Measurements from ENCODE around the gene OSBPL9. TPM values are rescaled to one million over a fixed set of nuclear protein-coding genes. Genes with fewer than 3 reads are reported as not detected.
A peak's percentile ranks its signal among the peaks of the same experiment; 100 is the strongest.

The OSBPL9 gene
- total RNA-seq, 2 donors from 2014 or later: 59.0 to 59.7 TPM

- H3K9me3 Mint-ChIP-seq: no peaks in the 10 kb centered on the region
- no peaks in the 10 kb centered on the region for H3K36me3 Mint-ChIP-seq (ENCODE audit: insufficient read depth in 2 of 2)
- no peaks in the 10 kb centered on the region for H3K27me3 Mint-ChIP-seq (ENCODE audit: low read depth)
- H3K27ac Mint-ChIP-seq: no peak overlapping the region
- H3K4me3 Mint-ChIP-seq: no peak overlapping the region
- H3K4me1 Mint-ChIP-seq (ENCODE audit: low read depth): no peaks in the 10 kb centered on the region
- DNase-seq (no peak), ATAC-seq (replicated peaks in 1 of 2) (no peak)
Observed at GRCh38 chr1:51666478-51666877, 49.6 kb downstream of the OSBPL9 start.

- DNase-seq (no peak), ATAC-seq (replicated peaks in 1 of 2) (no peak)
- H3K27me3 Mint-ChIP-seq (ENCODE audit: low read depth): no peaks in the 10 kb centered on the region
- H3K27ac Mint-ChIP-seq: no peak overlapping the region
- H3K36me3 Mint-ChIP-seq (ENCODE audit: insufficient read depth in 2 of 2): no peaks in the 10 kb centered on the region
- no peaks in the 10 kb centered on the region for H3K4me1 Mint-ChIP-seq (ENCODE audit: low read depth)
- H3K9me3 Mint-ChIP-seq: no peaks in the 10 kb centered on the region
- H3K4me3 Mint-ChIP-seq: no peak overlapping the region
Observed at GRCh38 chr1:51667561-51667960, 50.7 kb downstream of the OSBPL9 start.

GRCh38 chr1:51669272-51669671 lies 52.4 kb downstream of the OSBPL9 start:
- no peaks in the 10 kb centered on the region for H3K27me3 Mint-ChIP-seq (ENCODE audit: low read depth)
- H3K36me3 Mint-ChIP-seq (ENCODE audit: insufficient read depth in 2 of 2): no peaks in the 10 kb centered on the region
- no peaks in the 10 kb centered on the region for H3K9me3 Mint-ChIP-seq
- no peaks in the 10 kb centered on the region for H3K4me1 Mint-ChIP-seq (ENCODE audit: low read depth)
- ATAC-seq (replicated peaks in 1 of 2): no peak
- no peak overlapping the region for H3K27ac Mint-ChIP-seq
- DNase-seq: no peak
- no peak overlapping the region for H3K4me3 Mint-ChIP-seq

GRCh38 chr1:51669816-51670215 lies 52.9 kb downstream of the OSBPL9 start:
- Mint-ChIP-seq H3K9me3 (no peaks in the 10 kb centered on the region), H3K4me1 (ENCODE audit: low read depth) (no peaks in the 10 kb centered on the region), H3K36me3 (ENCODE audit: insufficient read depth in 2 of 2) (no peaks in the 10 kb centered on the region), H3K4me3 (no peak overlapping the region), H3K27ac (no peak overlapping the region), H3K27me3 (ENCODE audit: low read depth) (no peaks in the 10 kb centered on the region)
- no peak for DNase-seq
- ATAC-seq (replicated peaks in 1 of 2): no peak

- H3K4me1 Mint-ChIP-seq (ENCODE audit: low read depth): no peaks in the 10 kb centered on the region
- no peak overlapping the region for H3K27ac Mint-ChIP-seq
- DNase-seq (no peak), ATAC-seq (replicated peaks in 1 of 2) (no peak)
- no peaks in the 10 kb centered on the region for H3K36me3 Mint-ChIP-seq (ENCODE audit: insufficient read depth in 2 of 2)
- no peaks in the 10 kb centered on the region for H3K9me3 Mint-ChIP-seq
- H3K27me3 Mint-ChIP-seq (ENCODE audit: low read depth): no peaks in the 10 kb centered on the region
- H3K4me3 Mint-ChIP-seq: no peak overlapping the region
Observed at GRCh38 chr1:51671527-51672325, 54.8 kb downstream of the OSBPL9 start.

GRCh38 chr1:51673279-51673678 lies 56.4 kb downstream of the OSBPL9 start:
- no peaks in the 10 kb centered on the region for H3K36me3 Mint-ChIP-seq (ENCODE audit: insufficient read depth in 2 of 2)
- ATAC-seq (replicated peaks in 1 of 2) (no peak), DNase-seq (no peak)
- no peak overlapping the region for H3K4me3 Mint-ChIP-seq
- no peaks in the 10 kb centered on the region for H3K9me3 Mint-ChIP-seq
- H3K4me1 Mint-ChIP-seq (ENCODE audit: low read depth): peaks cover 2% of the 10 kb centered on the region
- H3K27me3 Mint-ChIP-seq (ENCODE audit: low read depth): no peaks in the 10 kb centered on the region
- no peak overlapping the region for H3K27ac Mint-ChIP-seq

GRCh38 chr1:51675177-51675780 lies 58.4 kb downstream of the OSBPL9 start:
- ATAC-seq (replicated peaks in 1 of 2) (no peak), DNase-seq (no peak)
- Mint-ChIP-seq H3K27me3 (ENCODE audit: low read depth) (no peaks in the 10 kb centered on the region), H3K4me1 (ENCODE audit: low read depth) (peaks cover 18% of the 10 kb centered on the region), H3K36me3 (ENCODE audit: insufficient read depth in 2 of 2) (no peaks in the 10 kb centered on the region), H3K27ac (no peak overlapping the region), H3K9me3 (no peaks in the 10 kb centered on the region), H3K4me3 (no peak overlapping the region)

- Mint-ChIP-seq H3K36me3 (ENCODE audit: insufficient read depth in 2 of 2) (no peaks in the 10 kb centered on the region), H3K4me1 (ENCODE audit: low read depth) (peaks cover 18% of the 10 kb centered on the region), H3K4me3 (no peak overlapping the region), H3K9me3 (no peaks in the 10 kb centered on the region), H3K27me3 (ENCODE audit: low read depth) (no peaks in the 10 kb centered on the region), H3K27ac (no peak overlapping the region)
- ATAC-seq (replicated peaks in 1 of 2): peak; percentile 99
- peak in 1 of 2 donors; percentile 4 for DNase-seq
Observed at GRCh38 chr1:51679435-51679834, 62.5 kb downstream of the OSBPL9 start.

GRCh38 chr1:51684776-51685175 lies 67.9 kb downstream of the OSBPL9 start:
- DNase-seq (no peak), ATAC-seq (replicated peaks in 1 of 2) (no peak)
- H3K36me3 Mint-ChIP-seq (ENCODE audit: insufficient read depth in 2 of 2): no peaks in the 10 kb centered on the region
- no peaks in the 10 kb centered on the region for H3K9me3 Mint-ChIP-seq
- H3K4me1 Mint-ChIP-seq (ENCODE audit: low read depth): peaks cover 15% of the 10 kb centered on the region
- H3K27me3 Mint-ChIP-seq (ENCODE audit: low read depth): no peaks in the 10 kb centered on the region
- H3K4me3 Mint-ChIP-seq: no peak overlapping the region
- no peak overlapping the region for H3K27ac Mint-ChIP-seq

- Mint-ChIP-seq H3K36me3 (ENCODE audit: insufficient read depth in 2 of 2) (no peaks in the 10 kb centered on the region), H3K4me1 (ENCODE audit: low read depth) (peaks cover 13% of the 10 kb centered on the region), H3K27me3 (ENCODE audit: low read depth) (no peaks in the 10 kb centered on the region), H3K4me3 (no peak overlapping the region), H3K27ac (no peak overlapping the region), H3K9me3 (no peaks in the 10 kb centered on the region)
- ATAC-seq (replicated peaks in 1 of 2) (peak; percentile 31 to 56), DNase-seq (peak in 1 of 2 donors; percentile 3)
Observed at GRCh38 chr1:51686450-51686849, 69.6 kb downstream of the OSBPL9 start.

GRCh38 chr1:51689075-51689440 lies 72.2 kb downstream of the OSBPL9 start:
- DNase-seq: no peak
- no peaks in the 10 kb centered on the region for H3K36me3 Mint-ChIP-seq (ENCODE audit: insufficient read depth in 2 of 2)
- ATAC-seq (replicated peaks in 1 of 2): no peak
- no peak overlapping the region for H3K27ac Mint-ChIP-seq
- no peaks in the 10 kb centered on the region for H3K9me3 Mint-ChIP-seq
- H3K4me1 Mint-ChIP-seq (ENCODE audit: low read depth): peaks cover 13% of the 10 kb centered on the region
- no peaks in the 10 kb centered on the region for H3K27me3 Mint-ChIP-seq (ENCODE audit: low read depth)
- no peak overlapping the region for H3K4me3 Mint-ChIP-seq

- H3K4me1 Mint-ChIP-seq (ENCODE audit: low read depth): peaks cover 13% of the 10 kb centered on the region
- no peaks in the 10 kb centered on the region for H3K9me3 Mint-ChIP-seq
- DNase-seq: no peak
- ATAC-seq (replicated peaks in 1 of 2): no peak
- H3K27me3 Mint-ChIP-seq (ENCODE audit: low read depth): no peaks in the 10 kb centered on the region
- H3K4me3 Mint-ChIP-seq: no peak overlapping the region
- no peaks in the 10 kb centered on the region for H3K36me3 Mint-ChIP-seq (ENCODE audit: insufficient read depth in 2 of 2)
- no peak overlapping the region for H3K27ac Mint-ChIP-seq
Observed at GRCh38 chr1:51689643-51690042, 72.8 kb downstream of the OSBPL9 start.

- ATAC-seq (replicated peaks in 1 of 2): no peak
- Mint-ChIP-seq H3K4me1 (ENCODE audit: low read depth) (peaks cover 13% of the 10 kb centered on the region), H3K4me3 (no peak overlapping the region), H3K36me3 (ENCODE audit: insufficient read depth in 2 of 2) (no peaks in the 10 kb centered on the region), H3K27me3 (ENCODE audit: low read depth) (no peaks in the 10 kb centered on the region), H3K27ac (no peak overlapping the region), H3K9me3 (no peaks in the 10 kb centered on the region)
- DNase-seq: no peak
Observed at GRCh38 chr1:51690285-51690961, 73.5 kb downstream of the OSBPL9 start.
